Spleen (tissue), 11 donors: ENCODE data around the gene CHST15. TPM values are rescaled to one million over a fixed set of nuclear protein-coding genes. Genes with fewer than 3 reads are reported as not detected.

ENCODE experiments used
- DNase-seq: peaks from one replicate; pipeline ENCODE4 v3.0.0-alpha.2; 2020
- H3K27ac ChIP-seq, 8 donors: fragments of 200-600 bp; sonication (generic) in 7 of 8; 1 replicate in 4 of 8; 2 replicates in 4 of 8; pipeline versions ENCODE4 v1.5.0 to v1.8.0; 2016 to 2021; ENCODE audit warnings: inconsistent platforms in 4 of 8, mild to moderate bottlenecking in 4 of 8, moderate library complexity in 1 of 8
- H3K27me3 ChIP-seq, 7 donors: fragments of 200-600 bp; sonication (generic) in 6 of 7; replicated peaks in 1 of 7; 1 replicate in 4 of 7; 2 replicates in 3 of 7; pipeline versions ENCODE4 v1.5.0 to v1.8.0; 2016 to 2021; ENCODE audit warnings: inconsistent platforms in 3 of 7, mild to moderate bottlenecking in 1 of 7
- H3K36me3 ChIP-seq, 6 donors: fragments of 200-600 bp; sonication (generic) in 5 of 6; 1 replicate in 4 of 6; 2 replicates in 2 of 6; pipeline versions ENCODE4 v1.5.0 to v1.8.0; 2016 to 2021; ENCODE audit warnings: inconsistent platforms in 2 of 6
- H3K4me1 ChIP-seq, 6 donors: fragments of 200-600 bp; sonication (generic) in 5 of 6; 1 replicate in 3 of 6; 2 replicates in 3 of 6; pipeline versions ENCODE4 v1.5.0 to v1.8.0; 2016 to 2021; ENCODE audit warnings: inconsistent platforms in 3 of 6
- H3K4me3 ChIP-seq, 8 donors: fragments of 200-600 bp; sonication (generic) in 7 of 8; 1 replicate in 4 of 8; 2 replicates in 4 of 8; pipeline versions ENCODE4 v1.5.0 to v1.8.0; 2016 to 2021; ENCODE audit warnings: inconsistent platforms in 4 of 8, mild to moderate bottlenecking in 4 of 8, moderate library complexity in 2 of 8
- H3K9me3 ChIP-seq, 8 donors: fragments of 200-600 bp; sonication (generic) in 7 of 8; 1 replicate in 4 of 8; 2 replicates in 4 of 8; pipeline versions ENCODE4 v1.5.0 to v1.8.0; 2016 to 2021; ENCODE audit warnings: inconsistent platforms in 4 of 8
- POLR2A ChIP-seq, 3 donors: fragments of 450-650 bp; IDR thresholded peaks; one replicate each; pipeline ENCODE4 v1.5.1; 2017; ENCODE audit warnings: antibody characterized with exemption in 3 of 3, mild to moderate bottlenecking in 1 of 3
- POLR2AphosphoS5 ChIP-seq, 3 donors: sonication (generic); formaldehyde crosslinking; IDR thresholded peaks; one replicate each; pipeline ENCODE4 v1.5.1; 2017; ENCODE audit warnings: antibody characterized with exemption in 3 of 3
- WGBS, 5 donors: extraction: QIAGEN DNeasy Blood & Tissue Kit in 3 of 5; methylation state at CpG; one replicate each; pipeline versions ENCODE4 v1.1.5 to v1.1.7; 2013 to 2018; 5-methylcytosine and 5-hydroxymethylcytosine counted together
- intact Hi-C: fragments of 100-400 bp; cut with DNase I; formaldehyde crosslinking; loops from one replicate; pipeline ENCODE4 v1.15.0; 2023; ENCODE audit warnings: low total_unique reads
- polyA plus RNA-seq, 3 donors: library from polyadenylated mRNA; stranded (reverse); fragments of 200-250 nt; gene quantifications; one replicate each; pipeline ENCODE4 v1.2.1, GENCODE V29; 2013
- total RNA-seq, 7 donors: library from RNA; depleted of rRNA in 3 of 7; stranded (reverse); fragments of >200 nt in 3 of 7; fragmentation: NEBNext Ultra II Directional in 4 of 7; extraction: Animal tissue kit (Norgen Biotek cat#: 25700) in 4 of 7; gene quantifications; one replicate each; pipeline versions ENCODE4 v1.1.0 to v1.2.1, GENCODE V29; 2016 to 2021
- TF ChIP-seq, protein P1 (sequence below), 11 experiments: fragments of 200-600 bp in 7 of 11; fragments of 450-650 bp in 4 of 11; sonication (generic) in 4 of 11; IDR thresholded peaks in 8 of 11; conservative IDR thresholded peaks in 3 of 11; 1 replicate in 7 of 11; 2 replicates in 4 of 11; pipeline versions ENCODE4 v1.4.0 to v1.8.0; 2016 to 2021; ENCODE audit warnings: antibody characterized with exemption in 11 of 11, inconsistent platforms in 4 of 11, mild to moderate bottlenecking in 1 of 11
- donor health status: healthy with polysubstance abuse.
- donor health status: DM: no; HTN: no; CAD: no; lungs with moderate emphysema.
- donor health status: DM: no; HTN: no; CAD: no.
- donor health status: Bipolar disorder and iron deficiency.
- donor health status: healthy.
- donor health status: DM: no; HTN: no; CAD: no.
- donor health status: DM: yes; HTN: yes; CAD: no.

The CHST15 gene
- total and polyA plus RNA-seq, 10 donors, result 6.1 to 133 (median 102) TPM

DNA sequence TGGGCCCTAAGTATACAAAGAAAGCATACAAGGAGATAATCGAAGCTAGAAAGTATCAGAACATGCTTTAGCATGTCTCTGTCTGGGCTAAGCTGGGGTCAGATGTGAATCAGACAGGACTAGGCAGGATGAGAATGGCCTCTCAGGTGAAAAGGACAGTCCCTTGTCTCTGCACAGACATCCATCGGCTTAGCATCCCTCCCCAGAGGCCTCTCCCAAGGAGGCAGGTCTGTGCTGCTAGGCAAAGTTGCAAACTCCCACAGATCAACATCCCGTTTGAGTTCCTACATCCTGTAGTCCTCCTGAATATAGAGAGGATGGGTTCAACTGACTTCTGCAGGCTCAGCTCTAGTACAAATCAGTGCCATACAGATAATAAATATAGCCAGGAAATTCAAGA is 24.5 kb downstream of the CHST15 start:
- Histone ChIP-seq H3K4me1 (peaks cover 20 to 100% (median 86%) of the 10 kb centered on the region in 6 donors), H3K9me3 (no peaks in the 10 kb centered on the region), H3K4me3 (no peak overlapping the region), H3K36me3 (peaks cover 0 to 10% (median 0%) of the 10 kb centered on the region in 6 donors), H3K27ac (peak overlapping the region in 3 of 8 donors; percentile 2 to 48 (median 10)), H3K27me3 (no peaks in the 10 kb centered on the region)
- TF ChIP-seq, protein P1, sequence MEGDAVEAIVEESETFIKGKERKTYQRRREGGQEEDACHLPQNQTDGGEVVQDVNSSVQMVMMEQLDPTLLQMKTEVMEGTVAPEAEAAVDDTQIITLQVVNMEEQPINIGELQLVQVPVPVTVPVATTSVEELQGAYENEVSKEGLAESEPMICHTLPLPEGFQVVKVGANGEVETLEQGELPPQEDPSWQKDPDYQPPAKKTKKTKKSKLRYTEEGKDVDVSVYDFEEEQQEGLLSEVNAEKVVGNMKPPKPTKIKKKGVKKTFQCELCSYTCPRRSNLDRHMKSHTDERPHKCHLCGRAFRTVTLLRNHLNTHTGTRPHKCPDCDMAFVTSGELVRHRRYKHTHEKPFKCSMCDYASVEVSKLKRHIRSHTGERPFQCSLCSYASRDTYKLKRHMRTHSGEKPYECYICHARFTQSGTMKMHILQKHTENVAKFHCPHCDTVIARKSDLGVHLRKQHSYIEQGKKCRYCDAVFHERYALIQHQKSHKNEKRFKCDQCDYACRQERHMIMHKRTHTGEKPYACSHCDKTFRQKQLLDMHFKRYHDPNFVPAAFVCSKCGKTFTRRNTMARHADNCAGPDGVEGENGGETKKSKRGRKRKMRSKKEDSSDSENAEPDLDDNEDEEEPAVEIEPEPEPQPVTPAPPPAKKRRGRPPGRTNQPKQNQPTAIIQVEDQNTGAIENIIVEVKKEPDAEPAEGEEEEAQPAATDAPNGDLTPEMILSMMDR (IDR thresholded peaks at IDR 0.05 in 8 of 11, conservative IDR thresholded peaks at IDR 0.05 in 3 of 11), result no peak
- no peak for TF ChIP-seq POLR2A (IDR thresholded peaks at IDR 0.05)
- TF ChIP-seq POLR2AphosphoS5 (IDR thresholded peaks at IDR 0.05), result no peak
- DNase-seq, result no peak
- intact Hi-C loops, result no loop called here
- 64 to 84% (median 73%) methylated on average over 3 of the region's 3 CpGs for WGBS, 5 donors

DNA sequence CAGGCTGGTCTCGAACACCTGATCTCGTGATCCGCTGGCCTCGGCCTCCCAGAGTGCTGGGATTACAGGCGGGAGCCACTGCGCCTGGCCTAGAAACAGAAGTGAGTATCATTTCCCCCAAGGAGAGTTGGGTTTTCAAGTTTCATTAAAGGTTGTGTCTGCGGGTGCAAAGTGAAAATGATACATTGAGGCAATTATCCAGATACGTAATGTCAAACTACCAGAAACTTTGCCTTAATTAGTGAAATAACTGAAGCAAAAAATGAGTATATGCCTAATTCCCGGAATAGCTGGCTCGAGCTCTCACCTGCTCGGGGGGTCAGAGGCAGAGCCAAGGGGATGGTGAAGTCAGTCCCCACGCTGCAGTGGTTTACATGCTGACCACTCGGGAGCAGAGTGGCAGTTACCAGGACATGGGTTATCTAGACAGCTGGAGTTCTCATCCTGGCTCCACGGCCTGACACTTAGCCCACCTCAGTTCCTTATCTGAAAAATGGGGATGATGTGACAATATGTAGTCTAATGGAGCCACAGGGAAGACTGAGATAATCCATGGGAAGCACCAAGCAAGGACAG is 25.5 kb downstream of the CHST15 start:
- DNase-seq, result no peak

DNA sequence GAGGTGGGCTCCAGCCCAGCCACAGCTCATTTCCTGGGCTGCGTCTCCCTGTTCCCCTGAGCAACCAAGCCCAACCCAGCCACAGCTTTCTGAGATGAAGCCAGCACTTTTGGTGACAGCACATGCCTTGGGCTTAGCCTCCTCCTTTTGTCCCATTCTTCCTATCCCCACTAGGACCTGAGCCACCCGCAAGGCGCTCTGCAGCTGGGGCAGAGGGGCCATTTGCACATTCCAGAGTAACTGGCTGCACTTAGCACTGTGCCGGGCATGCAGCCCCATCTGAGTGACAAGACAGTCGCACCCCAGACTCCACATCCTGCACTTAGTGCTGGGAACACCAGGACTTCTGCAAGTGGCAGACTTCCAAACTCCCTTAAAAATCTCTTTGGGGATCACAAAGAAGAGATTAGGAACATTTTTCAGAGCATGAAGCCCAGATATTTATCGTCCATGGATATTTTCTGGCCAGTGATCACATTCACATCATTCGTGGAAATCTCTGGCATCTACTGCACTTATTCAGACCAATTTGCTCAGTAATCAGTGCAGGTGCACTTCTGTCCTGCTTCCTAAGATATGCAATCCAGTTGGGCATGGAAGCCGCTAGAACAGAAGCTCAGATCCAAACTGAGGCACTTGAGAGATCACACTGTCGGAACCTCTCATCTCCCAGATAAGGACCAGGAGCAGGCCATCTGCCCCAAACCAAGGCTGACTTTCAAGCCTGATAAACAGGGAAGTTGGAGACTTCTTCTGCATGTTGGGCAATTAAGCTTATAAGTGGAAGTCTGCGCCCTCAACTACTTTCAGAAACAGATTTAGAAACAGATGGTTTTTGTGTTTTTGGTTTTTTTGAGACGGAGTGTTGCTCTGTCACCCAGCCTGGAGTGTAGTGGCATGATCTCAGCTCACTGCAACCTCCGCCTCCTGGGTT is 26.4 kb downstream of the CHST15 start:
- Histone ChIP-seq H3K36me3 (peaks cover 0 to 16% (median 0%) of the 10 kb centered on the region in 6 donors), H3K4me3 (peak overlapping the region in 1 of 8 donors; percentile 5), H3K9me3 (no peaks in the 10 kb centered on the region), H3K27me3 (no peaks in the 10 kb centered on the region), H3K27ac (peak overlapping the region in 7 of 8 donors; percentile 29 to 82 (median 72)), H3K4me1 (peaks cover 20 to 100% (median 83%) of the 10 kb centered on the region in 6 donors)
- intact Hi-C loops, result no loop called here
- 57 to 62% (median 60%) methylated on average over 12 of the region's 12 CpGs for WGBS, 5 donors
- DNase-seq, result no peak
- TF ChIP-seq, protein P1 (IDR thresholded peaks at IDR 0.05 in 8 of 11, conservative IDR thresholded peaks at IDR 0.05 in 3 of 11), result no peak
- peak; percentile 21 to 68 (median 46) for TF ChIP-seq POLR2AphosphoS5 (IDR thresholded peaks at IDR 0.05)

More for the DNA sequence above, 25.5 kb downstream of the CHST15 start:
- intact Hi-C loops, result no loop called here
- H3K27ac ChIP-seq, result peak overlapping the region in 7 of 8 donors; percentile 29 to 82 (median 72)
- peaks cover 0 to 10% (median 0%) of the 10 kb centered on the region in 6 donors for H3K36me3 ChIP-seq
- WGBS, 5 donors, result 68 to 85% (median 84%) methylated on average over 14 of the region's 14 CpGs
- peak overlapping the region in 1 of 8 donors; percentile 5 for H3K4me3 ChIP-seq
- no peaks in the 10 kb centered on the region for H3K9me3 ChIP-seq
- TF ChIP-seq POLR2AphosphoS5 (IDR thresholded peaks at IDR 0.05) (peak in 1 of 3 donors; percentile 13), POLR2A (IDR thresholded peaks at IDR 0.05) (no peak)
- TF ChIP-seq, protein P1 (IDR thresholded peaks at IDR 0.05 in 8 of 11, conservative IDR thresholded peaks at IDR 0.05 in 3 of 11), result no peak
- peaks cover 20 to 100% (median 86%) of the 10 kb centered on the region in 6 donors for H3K4me1 ChIP-seq
- H3K27me3 ChIP-seq, result no peaks in the 10 kb centered on the region
